Astrocyte of the cerebellum (primary cell): Measurements from ENCODE around the gene ROGDI.

Experiments
- DNase-seq: peaks from one replicate; pipeline ENCODE4 v3.0.0-alpha.2; 2011; ENCODE audit warnings: low read depth
- H3K4me3 ChIP-seq: 2 replicates; pipeline ENCODE4 v1.5.1; 2011; ENCODE audit warnings: mild to moderate bottlenecking, low read depth, low read length, moderate library complexity
- CTCF ChIP-seq: IDR thresholded peaks from 2 replicates; pipeline ENCODE4 v1.5.1; 2012; ENCODE audit warnings: low read length, low read depth, moderate library complexity, mild to moderate bottlenecking; ENCODE audit errors: missing control alignments
- in situ Hi-C: cut with HindIII; loops from 2 replicates; pipeline ENCODE4 v1.10.0; 2017; ENCODE audit warnings: low sequenced_read_pairs

Gene ROGDI

GRCh38 chr16:4746991-4747574, 55.4 kb downstream of the ROGDI start:
- no peak for DNase-seq
- TF ChIP-seq CTCF = no peak
- in situ Hi-C loops = no loop called here

More at GRCh38 chr16:4746991-4747574, 55.4 kb downstream of the ROGDI start:
- H3K4me3 ChIP-seq = no peak overlapping the region
